NCI-H446 (cell line): ENCODE measurements around the gene LENG9.

ENCODE experiments used
- DNase-seq, 2 experiments: peaks; one replicate each; lab custom pipeline; 2025; lab: John Stamatoyannopoulos, UW

The LENG9 gene

GRCh38 chr19:54439174-54439851, 24.3 kb downstream of the LENG9 start:
- no peak for DNase-seq

GRCh38 chr19:54436628-54437252, 26.8 kb downstream of the LENG9 start:
- DNase-seq, result no peak

- no peak for DNase-seq
These were observed 27.5 kb downstream of the LENG9 start for GRCh38 chr19:54436031-54436523.

GRCh38 chr19:54435551-54436016, 28.0 kb downstream of the LENG9 start:
- no peak for DNase-seq

GRCh38 chr19:54434873-54435214, 28.7 kb downstream of the LENG9 start:
- DNase-seq, result no peak

- no peak for DNase-seq
These were observed 29.3 kb downstream of the LENG9 start for GRCh38 chr19:54434112-54434872.

- DNase-seq, result no peak
These were observed 29.9 kb downstream of the LENG9 start for GRCh38 chr19:54433697-54434096.

GRCh38 chr19:54432144-54432738, 31.3 kb downstream of the LENG9 start:
- no peak for DNase-seq

- peak in 1 of 2 experiments; percentile 30 for DNase-seq
These were observed 32.2 kb downstream of the LENG9 start for GRCh38 chr19:54431255-54431838.

GRCh38 chr19:54430306-54431254, 33.0 kb downstream of the LENG9 start:
- DNase-seq, result peak in 1 of 2 experiments; percentile 25

- no peak for DNase-seq
These were observed 33.9 kb downstream of the LENG9 start for GRCh38 chr19:54429545-54430227.

- no peak for DNase-seq
These were observed 34.4 kb downstream of the LENG9 start for GRCh38 chr19:54429176-54429495.

GRCh38 chr19:54428323-54429175, 35.0 kb downstream of the LENG9 start:
- DNase-seq, result no peak

- DNase-seq, result no peak
These were observed 36.0 kb downstream of the LENG9 start for GRCh38 chr19:54427586-54427985.

GRCh38 chr19:54426291-54426931, 37.2 kb downstream of the LENG9 start:
- DNase-seq, result no peak

GRCh38 chr19:54425382-54425723, 38.2 kb downstream of the LENG9 start:
- no peak for DNase-seq

GRCh38 chr19:54424660-54425381, 38.8 kb downstream of the LENG9 start:
- no peak for DNase-seq

GRCh38 chr19:54424201-54424600, 39.4 kb downstream of the LENG9 start:
- no peak for DNase-seq
